Measurements from ENCODE around the gene FAM20C.
"Not testable (repeated sequence)": the region's sequence is repeated elsewhere in the genome, so short reads cannot be mapped to it uniquely, and the experiment has no call there.

The FAM20C gene

DNA sequence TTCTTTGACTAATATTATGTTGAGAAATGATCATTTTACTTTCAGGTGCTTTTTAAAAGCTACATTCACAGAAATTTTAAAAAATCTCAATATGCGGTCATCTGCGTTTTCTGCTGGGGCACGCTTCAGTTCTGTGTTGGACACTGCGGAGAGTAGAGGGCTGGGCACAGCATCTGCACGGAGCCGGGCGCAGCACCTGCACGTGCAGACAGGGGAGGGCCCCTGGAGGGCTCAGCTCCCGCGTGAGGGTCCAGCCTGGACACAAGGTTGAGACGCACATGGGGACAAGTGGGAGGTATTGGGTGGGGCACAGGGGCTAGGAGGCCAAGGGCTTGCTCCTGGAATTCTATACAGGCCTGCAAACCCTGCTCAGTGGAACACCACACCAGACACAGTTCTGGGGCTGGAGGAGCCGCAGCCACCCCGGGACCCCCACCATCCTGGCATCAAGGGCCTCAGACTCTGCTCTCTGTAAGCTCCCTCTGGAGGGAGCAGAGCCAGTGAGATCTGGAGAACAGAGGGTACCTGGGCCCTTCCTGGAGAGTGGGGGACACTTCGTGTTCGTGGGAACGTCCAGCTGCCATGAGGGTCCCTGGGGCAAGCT lies 20.4 kb upstream of the FAM20C start:
- no peak for DNase-seq

DNA sequence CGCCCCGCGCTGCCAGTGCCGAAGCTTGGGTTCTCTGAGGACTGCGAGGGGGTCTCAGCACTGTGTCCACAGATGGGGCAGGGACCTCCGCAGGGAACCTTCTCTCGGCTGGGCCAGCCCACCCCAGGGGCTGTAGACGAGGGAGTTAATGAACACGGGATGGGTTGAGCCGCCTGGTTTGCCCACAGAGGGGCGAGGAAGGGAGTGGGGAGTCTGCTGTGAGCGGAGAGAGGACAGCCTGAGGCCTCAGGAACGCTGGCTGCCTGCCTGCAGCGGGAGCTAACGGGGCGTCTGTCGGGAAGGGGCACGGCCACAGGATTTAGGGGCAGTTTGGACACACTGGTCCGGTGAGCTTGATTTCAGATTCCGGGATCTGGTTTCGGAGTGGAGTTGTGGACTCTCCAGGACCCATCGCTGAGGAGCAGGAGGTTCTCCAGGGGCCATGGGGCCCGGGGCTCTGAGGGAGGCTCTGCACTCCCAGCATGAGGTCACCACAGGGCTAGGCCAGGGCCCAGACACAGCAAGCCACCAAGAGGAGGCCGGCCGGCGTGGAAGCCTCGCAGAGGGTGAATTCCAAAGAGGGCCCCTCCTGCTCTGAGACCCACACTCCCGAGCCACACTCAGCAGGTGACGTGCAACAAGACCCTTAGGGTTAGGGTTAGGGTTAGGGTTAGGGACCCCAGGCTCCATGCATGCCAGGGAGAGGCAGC lies 19.0 kb upstream of the FAM20C start:
- no peak for DNase-seq

DNA sequence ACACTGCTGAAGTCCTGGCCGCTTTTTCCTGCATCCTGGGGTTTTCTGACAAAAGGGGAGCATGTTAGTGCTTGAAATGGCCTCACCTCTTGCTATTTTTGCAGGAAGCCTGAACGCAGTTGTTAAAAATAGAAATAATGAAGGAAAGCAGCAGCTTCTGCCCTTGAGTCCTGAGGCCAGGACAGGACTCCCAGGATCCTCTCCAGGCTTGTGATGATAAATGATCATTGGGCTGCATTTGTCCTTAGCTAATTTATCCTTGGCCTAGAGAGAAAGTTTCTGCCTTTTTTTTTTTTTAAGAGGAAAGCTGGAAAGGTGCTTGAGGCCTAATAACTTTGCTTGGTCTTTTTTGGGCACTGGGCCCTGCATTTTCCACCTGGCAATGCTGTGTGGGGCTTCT lies 17.7 kb upstream of the FAM20C start:
- DNase-seq = no peak

DNA sequence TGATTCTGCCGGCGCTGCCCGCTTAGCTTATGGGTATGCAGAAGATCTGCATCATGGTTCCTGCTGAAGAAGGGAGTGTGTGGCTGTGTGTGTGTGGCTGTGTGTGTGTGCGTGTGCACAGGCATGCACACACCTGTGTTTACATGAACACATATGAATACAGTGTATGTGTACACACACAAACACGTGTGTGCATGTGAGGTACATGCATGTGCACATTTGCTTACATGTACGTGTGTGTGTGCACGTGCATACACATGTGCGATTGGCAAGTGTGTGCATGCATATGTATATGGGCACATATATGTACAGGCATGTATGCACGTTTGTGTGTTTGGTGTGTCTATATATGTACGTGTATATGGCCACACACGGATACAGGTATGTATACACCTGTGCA lies 16.4 kb upstream of the FAM20C start:
- no peak for DNase-seq

DNA sequence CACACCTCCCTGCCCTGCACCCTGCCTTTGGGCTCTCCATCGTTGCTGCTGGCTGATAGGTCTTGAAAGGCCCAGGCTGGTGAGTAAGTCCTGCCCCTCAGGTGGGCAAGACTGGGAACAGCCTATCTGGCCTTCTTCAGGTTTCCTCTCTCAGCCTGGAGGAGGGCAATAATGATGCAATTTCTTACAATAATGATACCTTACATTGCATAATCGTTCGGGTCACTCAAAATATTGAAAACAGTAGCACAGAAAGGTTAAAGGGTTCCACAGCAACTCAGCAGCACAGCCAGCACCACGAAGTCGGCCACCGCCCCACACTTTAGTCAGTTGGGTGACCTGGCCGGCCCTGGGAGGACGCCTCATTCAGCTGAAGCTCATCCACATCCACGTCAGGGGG lies 16.0 kb upstream of the FAM20C start:
- DNase-seq = no peak

DNA sequence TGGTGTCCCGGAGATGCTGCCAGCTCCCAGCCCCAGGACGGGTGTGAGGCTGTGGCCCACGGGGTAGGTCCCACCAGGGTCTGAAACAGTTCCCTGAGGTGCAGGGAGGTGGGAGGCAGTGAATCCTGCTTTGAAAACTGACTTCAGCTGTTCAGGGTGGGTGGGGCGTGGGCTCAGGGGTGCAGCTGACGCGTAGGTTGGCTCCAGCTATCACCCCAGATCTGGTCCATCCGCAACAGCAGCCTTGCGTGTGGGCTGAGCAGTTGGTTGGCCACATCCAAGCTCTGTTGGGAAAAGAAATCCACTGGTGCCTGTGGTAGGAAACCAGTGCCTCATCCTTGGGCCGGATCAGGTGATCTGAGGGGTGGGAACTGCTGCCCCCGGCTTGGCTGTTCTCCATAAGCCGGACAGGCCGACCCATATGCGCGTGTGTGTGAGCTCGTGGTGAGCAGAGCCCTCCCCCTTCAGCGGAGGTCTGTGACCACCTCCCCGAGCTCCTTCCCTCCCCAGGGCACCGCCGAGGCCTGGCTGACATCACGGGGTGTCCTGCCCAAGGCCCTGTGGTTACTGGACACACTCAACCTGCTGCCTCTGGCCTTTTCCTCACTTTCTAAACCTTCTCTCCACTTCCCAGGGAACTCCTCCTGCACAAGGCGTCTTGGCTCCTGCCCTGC lies 15.4 kb upstream of the FAM20C start:
- DNase-seq = peak in 1 of 56 donors; percentile 44

DNA sequence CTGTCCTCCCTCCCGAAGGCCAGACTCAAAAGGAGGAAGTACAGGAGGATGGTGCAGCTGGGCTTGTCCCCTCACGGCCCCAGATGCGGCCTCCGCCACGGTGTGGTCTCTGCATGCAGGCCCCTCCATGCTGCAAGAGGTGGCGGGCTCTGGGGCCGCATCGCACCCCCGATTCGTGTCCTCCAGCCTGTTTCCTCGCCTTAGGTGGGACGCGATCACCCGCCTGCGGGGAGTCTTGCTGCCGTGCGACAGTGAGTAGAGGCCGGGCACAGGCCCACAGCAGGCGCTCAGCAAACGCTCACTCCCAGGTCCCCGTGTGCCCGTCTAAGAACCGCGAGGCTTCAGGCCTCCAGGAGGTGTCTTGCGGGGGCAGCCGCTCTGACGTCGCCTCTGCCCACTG lies 13.9 kb upstream of the FAM20C start:
- DNase-seq = no peak

DNA sequence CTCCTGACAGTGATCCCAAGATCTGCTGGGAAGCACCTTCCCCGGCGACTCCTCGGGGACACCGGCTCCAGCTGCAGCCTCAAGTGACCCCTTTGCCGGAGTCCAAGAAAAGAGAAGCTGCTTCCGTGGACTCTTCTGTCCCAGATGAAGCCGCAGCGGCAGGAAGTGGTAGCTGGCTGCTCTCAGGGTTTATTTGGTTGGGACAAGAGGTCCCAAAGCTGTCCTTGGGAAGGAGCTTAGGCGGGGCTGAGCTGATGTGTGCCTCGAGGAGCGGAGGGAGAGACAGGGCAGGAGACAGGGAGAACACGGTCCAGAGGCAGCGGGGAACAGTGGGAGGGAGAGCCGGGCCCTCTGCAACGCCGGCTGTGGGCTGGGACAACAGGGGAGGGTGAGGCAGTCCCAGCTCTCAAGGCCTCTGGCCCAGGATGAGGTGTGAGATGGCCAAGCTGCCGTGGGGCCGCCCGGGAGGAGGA lies 13.1 kb upstream of the FAM20C start:
- no peak for DNase-seq

DNA sequence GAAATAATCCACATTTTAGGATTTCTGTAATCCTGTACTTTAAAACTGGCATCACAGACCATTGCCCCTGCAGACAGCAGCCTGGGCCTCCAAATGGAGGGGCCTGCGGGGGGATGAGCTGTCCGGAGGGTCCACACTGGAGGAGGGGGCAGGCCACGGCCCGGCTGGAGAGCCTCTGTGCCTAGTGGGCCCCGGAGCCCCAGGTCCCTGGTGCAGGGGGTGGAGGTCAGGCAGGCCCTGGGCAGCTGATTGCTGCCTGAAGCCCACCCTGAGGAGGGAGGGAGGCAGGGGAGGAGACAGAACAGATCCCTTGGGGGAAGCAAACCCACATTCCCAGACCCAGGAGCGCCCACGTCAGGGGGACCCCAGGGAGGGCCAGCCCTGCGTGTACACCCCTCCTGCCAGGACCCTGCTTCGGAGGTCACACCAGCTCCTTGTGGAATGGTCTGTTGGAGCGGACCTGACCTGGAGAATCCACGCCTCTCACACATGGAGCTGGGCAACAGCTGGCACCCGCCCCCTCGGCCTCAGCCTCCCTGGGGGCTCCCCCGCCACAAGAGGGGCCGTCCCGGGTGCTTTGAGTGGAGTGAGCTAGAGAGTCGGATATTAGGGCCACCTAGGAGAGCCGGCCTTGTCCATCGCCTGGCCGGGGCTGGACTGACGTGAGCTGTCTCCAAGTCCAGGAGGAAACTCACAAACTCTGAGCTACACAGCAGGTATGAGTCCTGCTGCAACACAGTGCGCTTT lies 12.2 kb upstream of the FAM20C start:
- no peak for DNase-seq

DNA sequence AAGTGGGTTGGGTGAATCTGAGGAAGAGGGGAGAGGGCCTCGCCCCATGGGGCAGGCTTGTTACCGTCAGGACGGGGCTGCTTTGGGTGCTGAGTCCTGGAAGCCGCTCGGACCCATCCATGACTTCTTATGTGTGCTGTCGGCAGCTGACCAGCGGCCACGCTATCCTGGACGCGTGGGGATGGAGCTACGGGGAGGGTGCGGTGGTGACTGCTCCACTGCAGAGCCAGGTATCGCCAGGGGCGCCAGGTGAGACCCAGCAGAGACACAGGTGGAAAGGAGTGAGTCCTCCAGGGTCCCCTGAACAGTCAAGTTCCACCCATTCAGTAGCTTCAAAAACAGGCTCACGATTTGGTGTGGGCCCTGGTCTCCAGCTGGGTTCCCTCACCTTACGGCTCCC lies 10.6 kb upstream of the FAM20C start:
- DNase-seq = no peak

DNA sequence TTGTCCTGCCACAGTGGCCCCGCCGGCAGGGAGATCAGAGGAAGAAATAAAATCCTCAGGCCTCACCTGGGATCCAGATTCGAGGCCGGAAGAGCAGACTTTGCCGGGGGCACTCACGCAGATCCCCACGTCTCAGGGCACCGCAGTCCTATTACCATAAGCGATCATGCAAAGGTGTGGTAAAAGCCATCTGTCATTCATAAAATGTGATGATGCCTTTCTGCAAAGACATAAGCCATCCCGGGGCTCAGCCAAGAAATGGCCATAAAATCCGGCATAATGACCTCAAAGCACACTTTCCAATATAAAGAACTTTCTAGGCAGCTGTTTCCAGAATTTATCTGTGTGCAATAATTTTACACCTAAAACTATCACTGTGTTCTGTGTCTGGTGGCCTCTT lies 9.9 kb upstream of the FAM20C start:
- not testable (repeated sequence) for DNase-seq

DNA sequence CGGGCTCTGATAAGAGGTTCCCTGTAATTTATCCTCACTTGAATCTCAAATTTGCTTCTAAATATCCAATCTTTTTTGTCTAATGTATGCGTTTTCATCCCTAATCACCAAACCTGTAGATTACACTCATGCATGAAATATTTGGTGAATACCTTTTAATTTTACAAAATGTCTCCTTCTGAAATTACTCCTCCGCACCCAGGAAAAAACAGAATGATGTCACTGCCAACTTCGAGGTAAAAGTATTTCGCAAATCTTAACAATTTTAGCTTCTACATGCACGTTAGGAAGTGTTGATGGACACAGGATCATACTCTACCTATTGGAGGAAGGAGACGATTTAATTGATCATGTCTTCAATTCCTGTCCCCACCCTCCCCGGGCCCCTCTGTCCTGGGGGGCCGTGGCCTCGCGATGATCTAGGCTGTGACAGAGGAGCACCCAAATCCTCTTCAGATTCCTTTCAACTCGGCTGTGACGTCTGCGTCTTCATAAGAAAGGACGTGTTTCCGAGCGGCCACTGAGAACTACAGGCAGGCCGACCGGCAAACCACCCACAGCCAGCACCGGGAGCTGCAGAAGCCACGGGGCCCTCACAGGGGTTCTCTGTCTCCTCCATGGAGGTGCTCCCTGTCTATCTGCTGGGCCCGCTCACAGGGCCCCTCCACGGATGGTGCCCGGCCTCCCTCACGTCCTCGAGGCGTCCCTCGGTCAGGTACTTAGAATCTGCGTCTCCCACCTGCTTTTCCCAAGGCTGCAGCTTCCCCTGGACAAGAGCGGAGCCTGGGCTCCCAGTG lies 8.7 kb upstream of the FAM20C start:
- DNase-seq = no peak

DNA sequence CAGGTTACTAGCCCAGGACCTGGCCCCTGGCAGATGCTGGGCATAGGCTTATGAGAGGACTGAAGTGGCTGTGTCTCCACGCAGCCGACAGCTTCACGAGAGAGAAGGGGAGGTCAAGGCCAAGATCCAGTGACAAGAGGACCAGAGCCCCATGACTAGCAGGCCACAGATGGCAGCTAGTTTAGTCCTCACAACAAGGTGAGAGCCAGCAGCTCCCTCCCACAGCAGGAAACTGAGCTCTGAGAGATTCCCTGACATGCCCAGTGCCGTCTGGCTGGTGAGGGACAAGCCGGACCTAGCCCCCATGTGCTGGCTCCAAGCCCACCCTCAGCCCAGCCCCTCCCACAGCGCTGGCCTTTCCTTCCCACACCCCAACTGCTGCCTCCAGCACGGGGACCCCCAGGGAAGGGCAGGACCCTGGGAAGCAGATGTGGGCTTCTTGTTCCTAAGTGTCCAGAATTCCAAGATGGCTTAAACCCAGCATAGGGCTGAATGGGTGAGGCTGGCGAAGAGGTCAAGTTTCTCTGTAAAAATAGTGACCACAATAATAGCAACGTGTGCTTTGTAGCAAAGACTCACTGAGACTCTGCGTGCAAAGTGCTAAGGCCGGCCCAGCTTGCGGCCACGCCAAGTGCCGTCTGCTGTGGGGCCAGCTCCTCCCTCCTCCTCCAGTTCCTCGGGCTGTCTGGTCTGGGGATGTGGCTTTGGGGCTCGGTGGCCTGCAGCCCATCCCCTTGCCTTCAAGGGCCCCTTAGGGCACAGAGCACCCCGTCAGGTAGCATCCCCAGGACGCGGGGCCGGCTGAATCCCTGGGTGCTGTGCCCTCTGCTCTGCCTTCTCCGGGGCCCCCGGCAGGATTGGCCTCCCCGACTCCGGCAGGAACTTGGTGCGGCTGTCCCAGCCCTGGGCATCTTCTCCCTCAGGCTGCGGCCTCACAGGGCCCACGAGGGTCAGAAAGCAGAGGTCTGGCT lies 7.8 kb upstream of the FAM20C start:
- DNase-seq = no peak

DNA sequence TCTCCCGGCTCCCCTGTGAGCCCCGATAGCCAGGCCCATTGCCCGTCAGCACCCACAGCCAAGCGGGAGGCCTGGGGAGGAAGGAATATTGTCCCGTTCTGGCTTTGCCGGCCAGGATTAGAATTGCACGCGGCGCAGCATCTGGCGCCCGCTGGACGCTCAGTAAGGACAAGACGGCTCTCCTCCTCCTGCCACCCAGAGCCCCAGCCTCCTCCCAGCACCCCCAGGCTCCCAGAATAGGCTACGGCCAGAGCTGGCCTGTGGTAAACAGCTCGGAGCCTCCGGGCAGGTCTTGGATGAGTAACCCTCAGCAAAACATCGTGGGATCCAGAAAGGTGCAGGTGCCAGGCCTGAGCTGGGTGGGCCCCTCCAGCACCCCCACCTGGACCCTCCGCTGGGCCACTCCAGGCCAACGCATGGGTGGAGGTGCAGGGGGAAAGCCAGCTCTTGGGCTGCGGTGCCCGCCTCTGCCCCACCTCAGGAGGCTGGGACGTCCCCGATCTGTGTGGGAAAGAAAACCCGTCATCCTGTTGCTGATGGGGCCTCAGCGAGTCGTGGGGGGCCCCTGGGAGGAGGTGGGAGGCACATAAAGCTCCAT lies 5.8 kb upstream of the FAM20C start:
- no peak for DNase-seq

DNA sequence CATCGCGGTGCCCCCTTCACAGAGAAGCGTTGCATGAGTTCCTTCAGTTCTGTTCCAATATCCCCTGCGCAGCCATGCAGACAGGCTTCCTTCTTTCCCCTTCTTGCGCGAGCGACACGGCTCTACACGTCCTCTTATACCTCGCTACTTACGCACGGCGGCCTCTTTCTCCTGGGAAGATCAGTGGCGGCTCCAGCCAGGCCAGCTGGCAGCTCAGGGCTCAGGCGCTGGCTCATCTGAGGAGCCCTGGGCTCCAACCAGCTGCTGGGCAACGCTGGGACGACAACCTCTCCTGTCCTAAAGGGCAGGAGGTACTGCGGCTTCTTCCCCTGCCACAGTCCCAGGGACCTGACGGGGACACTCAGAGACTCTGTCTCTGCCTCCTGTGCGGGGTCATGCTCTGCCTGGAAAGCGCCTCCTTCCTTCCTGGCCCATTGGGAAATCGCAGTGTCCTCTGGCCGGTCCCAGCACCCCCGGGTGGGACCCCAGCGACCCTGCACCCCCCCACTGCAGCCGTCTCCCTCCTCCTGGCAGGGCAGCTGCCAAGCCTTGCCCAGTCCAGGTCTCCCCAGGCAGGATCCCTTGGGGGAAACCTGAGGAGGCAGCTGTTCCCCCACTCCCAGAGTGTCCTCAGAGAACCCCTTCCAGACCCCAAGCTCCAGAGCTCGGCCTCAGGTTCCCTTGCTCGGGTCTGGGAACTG lies 5.0 kb upstream of the FAM20C start:
- DNase-seq = no peak

DNA sequence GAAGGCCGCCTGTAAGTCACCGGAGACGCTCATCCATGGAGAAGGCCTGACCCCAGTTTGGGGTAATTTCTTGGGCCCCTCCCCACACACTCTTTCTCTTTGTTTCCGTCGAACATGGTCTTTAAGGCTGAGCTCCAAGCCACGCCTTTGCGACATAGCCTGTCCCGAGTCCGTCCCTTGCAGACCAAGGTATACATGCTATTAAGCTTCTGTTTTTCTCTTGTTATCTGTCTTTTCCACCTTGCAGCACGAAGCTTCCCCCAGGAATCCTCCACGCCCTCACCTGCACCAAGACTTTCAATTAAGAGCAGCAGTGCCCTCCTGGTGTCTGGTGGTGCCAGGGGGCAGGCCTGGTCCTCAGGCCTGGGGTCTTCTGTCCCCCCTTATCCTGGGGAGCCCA lies 4.2 kb upstream of the FAM20C start:
- no peak for DNase-seq

DNA sequence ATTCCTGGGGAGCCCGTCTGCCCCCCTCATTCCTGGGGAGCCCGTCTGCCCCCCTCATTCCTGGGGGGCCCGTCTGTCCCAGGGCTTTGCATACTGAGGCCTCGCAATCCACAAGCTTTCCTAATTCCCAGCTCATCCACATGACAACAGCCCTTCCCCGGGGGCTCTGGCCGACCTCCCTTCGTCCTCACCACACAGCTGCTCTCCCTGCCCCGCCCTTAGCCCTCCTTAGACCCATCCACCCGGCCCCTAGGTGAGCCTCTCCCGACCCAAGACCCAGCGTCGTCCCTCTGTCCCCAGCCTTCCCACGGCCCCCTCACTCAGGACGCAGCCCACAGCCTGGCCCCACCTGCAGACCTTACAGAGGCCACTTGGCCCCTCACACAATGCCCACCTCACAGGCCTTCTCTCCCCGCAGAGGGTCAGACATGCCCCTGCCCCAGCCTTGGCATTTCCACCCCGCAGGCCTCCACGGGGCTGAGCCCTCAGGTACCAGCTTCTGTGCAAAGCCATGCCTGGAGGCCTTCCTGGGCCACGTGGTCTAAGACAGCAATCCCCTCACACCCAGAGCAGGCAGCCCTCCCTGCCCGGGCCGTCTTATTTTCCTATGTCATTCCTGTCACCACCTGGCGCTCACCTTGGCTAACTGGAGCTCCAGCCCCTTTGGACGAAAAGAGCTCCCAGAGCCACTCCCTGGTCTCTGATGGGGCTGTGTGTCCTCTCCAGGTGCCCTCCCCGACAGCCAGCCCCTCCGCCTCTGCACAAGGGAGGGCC lies 3.5 kb upstream of the FAM20C start:
- DNase-seq = no peak

DNA sequence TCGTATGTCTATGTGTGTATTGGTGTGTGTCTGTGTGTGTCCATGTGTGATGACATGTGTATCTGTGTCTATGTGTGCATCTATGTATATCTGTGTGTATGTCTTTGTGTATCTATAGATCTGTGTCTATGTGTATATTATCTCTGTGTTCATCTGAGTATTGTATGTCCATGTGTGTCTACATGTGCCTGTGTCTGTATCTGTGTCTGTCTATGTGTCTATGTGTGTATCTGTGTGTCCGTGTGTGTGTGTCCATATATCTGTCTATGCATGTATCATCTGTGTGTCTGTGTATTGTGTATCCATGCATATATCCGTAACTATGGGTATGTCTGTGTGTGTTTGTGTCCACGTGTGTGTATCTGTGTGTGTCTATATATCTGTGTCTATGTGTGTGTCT lies 2.7 kb upstream of the FAM20C start:
- no peak for DNase-seq

All from amygdala (tissue), 56 donors.